AG20443 (cell line): Measurements from ENCODE around the gene IFNG-AS1.

ENCODE experiments used
- DNase-seq: peaks from one replicate; pipeline ENCODE4 v3.0.0; 2012; ENCODE audit warnings: low spot score, mixed read lengths

IFNG-AS1 gene

GRCh38 chr12:67994046-67994445 is 4.8 kb downstream of the IFNG-AS1 start:
- no peak for DNase-seq

GRCh38 chr12:67996347-67996746 is 7.1 kb downstream of the IFNG-AS1 start:
- DNase-seq, result no peak

- no peak for DNase-seq
These were observed 9.1 kb downstream of the IFNG-AS1 start for GRCh38 chr12:67998379-67998778.

- DNase-seq, result no peak
These were observed 10.0 kb downstream of the IFNG-AS1 start for GRCh38 chr12:67999244-67999643.

GRCh38 chr12:68001486-68002466 is 12.5 kb downstream of the IFNG-AS1 start:
- DNase-seq, result peak; percentile 20

- no peak for DNase-seq
These were observed 14.5 kb downstream of the IFNG-AS1 start for GRCh38 chr12:68003777-68004176.

- DNase-seq, result no peak
These were observed 17.8 kb downstream of the IFNG-AS1 start for GRCh38 chr12:68007033-68007432.

- peak; percentile 17 for DNase-seq
These were observed 18.2 kb downstream of the IFNG-AS1 start for GRCh38 chr12:68007466-68007865.

- DNase-seq, result no peak
These were observed 22.1 kb downstream of the IFNG-AS1 start for GRCh38 chr12:68011206-68011881.

- peak; percentile 35 for DNase-seq
These were observed 22.6 kb downstream of the IFNG-AS1 start for GRCh38 chr12:68011882-68012207.

- DNase-seq, result no peak
These were observed 23.5 kb downstream of the IFNG-AS1 start for GRCh38 chr12:68012712-68013111.

GRCh38 chr12:68013181-68013580 is 23.9 kb downstream of the IFNG-AS1 start:
- no peak for DNase-seq

- DNase-seq, result no peak
These were observed 26.9 kb downstream of the IFNG-AS1 start for GRCh38 chr12:68016136-68016535.

GRCh38 chr12:68018315-68018714 is 29.1 kb downstream of the IFNG-AS1 start:
- no peak for DNase-seq

- DNase-seq, result no peak
These were observed 30.8 kb downstream of the IFNG-AS1 start for GRCh38 chr12:68020049-68020448.

- no peak for DNase-seq
These were observed 31.5 kb downstream of the IFNG-AS1 start for GRCh38 chr12:68020699-68021098.

GRCh38 chr12:68028647-68029046 is 39.4 kb downstream of the IFNG-AS1 start:
- no peak for DNase-seq

- no peak for DNase-seq
These were observed 41.0 kb downstream of the IFNG-AS1 start for GRCh38 chr12:68030248-68030647.

GRCh38 chr12:68031174-68031573 is 41.9 kb downstream of the IFNG-AS1 start:
- no peak for DNase-seq

GRCh38 chr12:68031881-68032739 is 42.9 kb downstream of the IFNG-AS1 start:
- DNase-seq, result no peak

- no peak for DNase-seq
These were observed 45.3 kb downstream of the IFNG-AS1 start for GRCh38 chr12:68034567-68034966.

GRCh38 chr12:68036642-68037041 is 47.4 kb downstream of the IFNG-AS1 start:
- DNase-seq, result no peak
